Stimulated activated CD4-positive, alpha-beta T cell treated with anti-CD3 and anti-CD28 coated beads, Interleukin-4, amount 100 ng/mL, for 4 hours (primary cell): ENCODE results near the gene ANKK1.

Experiments
- DNase-seq, 2 experiments: peaks; one replicate each; pipeline ENCODE4 v3.0.0-alpha.2; 2020

ANKK1 gene, protein sequence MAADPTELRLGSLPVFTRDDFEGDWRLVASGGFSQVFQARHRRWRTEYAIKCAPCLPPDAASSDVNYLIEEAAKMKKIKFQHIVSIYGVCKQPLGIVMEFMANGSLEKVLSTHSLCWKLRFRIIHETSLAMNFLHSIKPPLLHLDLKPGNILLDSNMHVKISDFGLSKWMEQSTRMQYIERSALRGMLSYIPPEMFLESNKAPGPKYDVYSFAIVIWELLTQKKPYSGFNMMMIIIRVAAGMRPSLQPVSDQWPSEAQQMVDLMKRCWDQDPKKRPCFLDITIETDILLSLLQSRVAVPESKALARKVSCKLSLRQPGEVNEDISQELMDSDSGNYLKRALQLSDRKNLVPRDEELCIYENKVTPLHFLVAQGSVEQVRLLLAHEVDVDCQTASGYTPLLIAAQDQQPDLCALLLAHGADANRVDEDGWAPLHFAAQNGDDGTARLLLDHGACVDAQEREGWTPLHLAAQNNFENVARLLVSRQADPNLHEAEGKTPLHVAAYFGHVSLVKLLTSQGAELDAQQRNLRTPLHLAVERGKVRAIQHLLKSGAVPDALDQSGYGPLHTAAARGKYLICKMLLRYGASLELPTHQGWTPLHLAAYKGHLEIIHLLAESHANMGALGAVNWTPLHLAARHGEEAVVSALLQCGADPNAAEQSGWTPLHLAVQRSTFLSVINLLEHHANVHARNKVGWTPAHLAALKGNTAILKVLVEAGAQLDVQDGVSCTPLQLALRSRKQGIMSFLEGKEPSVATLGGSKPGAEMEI

DNA sequence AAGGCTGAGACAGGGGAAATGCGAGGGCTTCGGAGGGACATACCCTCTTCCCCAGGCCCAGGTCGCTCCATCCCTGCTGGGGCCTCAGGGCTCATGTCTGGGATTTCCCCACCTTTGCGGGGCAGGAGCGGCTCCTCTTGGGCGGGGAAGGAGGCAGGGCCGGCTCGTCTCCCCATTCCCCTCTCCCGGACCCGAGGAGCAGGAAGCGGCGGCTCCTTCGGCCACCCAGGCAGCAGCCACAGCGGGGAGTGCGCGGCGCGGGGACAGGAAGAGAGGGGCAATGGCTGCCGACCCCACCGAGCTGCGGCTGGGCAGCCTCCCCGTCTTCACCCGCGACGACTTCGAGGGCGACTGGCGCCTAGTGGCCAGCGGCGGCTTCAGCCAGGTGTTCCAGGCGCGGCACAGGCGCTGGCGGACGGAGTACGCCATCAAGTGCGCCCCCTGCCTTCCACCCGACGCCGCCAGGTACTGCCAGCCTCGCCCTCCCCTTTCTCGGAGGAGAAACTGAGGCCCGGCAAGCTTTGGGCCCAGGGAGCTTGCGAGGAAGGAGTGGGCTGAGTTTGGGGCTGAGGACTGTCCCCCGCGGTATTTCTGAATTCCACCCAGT is at the start of gene ANKK1:
Gene ANKK1, plus strand, starts transcription at position 175 of the 607 bp plus-strand sequence. Its CDS starts 106 bp downstream, at position 281.
- no peak for DNase-seq

DNA sequence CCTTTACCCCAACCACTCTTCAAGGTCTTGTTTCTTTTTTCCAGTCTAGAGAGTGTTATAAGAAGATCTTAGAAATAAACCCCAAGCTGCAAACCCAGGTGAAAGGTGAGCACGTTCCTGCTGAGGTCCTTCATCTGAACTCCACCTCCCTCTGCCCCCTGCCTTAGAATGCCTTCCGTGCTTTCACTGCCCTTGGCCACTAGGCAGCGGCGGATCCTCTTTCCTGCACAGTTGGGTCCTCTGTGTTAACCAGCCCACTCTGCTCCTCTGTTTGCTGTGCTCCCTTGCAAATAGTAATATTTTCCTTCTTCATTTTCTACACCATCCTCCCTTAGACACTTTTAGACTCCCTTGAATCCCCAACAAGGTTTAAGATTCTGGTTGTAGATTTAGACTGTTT is 48.8 kb upstream of the ANKK1 start:
- no peak for DNase-seq

DNA sequence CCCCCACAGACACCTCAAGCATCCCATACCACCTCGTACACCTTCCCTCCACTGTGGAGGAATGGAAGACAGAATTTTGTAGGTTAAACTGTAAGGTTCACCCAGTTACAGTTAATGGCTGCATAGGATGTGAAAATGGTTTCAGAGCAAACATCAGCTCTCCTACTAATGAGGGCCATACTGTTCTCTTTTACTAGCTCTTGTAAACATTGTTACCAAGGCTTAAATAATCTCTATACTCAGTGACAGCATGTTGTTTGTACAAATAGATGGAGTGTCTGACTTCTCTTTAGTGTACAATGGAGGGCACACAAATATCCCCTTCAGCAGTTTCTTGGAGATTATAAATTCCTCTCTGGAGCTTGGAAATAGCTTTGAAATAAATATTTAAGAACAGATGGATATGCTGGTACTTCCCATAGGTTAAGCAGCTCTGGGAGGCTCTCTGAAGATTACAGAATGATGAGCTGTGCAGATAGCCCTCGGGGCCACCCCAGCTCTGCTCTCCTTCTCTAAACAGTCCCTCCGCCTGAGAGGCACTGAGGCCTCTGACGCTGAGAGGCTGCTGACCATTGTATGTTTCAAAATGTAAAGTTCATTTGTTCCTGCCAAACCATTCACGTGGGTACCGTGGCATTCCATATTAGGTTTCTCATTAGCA is 47.5 kb upstream of the ANKK1 start:
- DNase-seq: no peak

DNA sequence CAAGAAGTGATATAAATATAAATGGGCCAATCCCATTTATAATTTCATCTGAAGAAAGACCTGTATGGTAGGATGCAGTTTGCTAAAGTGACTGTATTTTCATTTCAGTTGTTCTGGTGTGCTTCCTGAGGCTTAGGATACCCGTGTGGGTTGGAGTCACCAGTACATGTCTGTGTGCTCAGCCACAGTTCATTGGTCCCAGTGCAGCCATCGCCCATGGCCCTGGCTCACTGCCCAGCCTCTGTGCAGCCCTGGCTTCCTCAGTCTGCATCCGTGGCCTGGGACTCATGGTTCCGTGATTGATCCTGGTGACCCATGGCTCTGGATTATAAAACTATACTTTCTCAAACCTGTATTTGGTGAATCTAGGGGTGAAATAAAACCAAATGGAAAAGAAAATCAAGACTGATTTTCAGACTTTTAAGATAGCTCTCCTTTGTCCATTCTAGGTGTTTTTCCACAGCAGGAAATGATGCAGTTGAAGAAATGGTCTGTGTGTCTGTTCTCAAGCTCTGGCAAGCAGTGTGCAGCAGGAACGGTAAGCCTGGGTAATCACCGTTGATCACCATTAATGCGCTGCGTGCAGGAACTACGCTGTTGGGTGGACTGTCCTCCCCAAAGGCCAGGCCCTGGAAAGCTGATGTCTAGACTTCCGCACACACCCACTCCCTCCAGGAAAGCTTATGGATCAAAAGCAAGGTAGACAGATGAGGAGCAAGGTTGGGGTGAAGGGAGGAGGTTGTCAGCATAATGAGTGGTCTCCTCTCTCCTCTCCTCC is 46.0 kb upstream of the ANKK1 start:
- no peak for DNase-seq

DNA sequence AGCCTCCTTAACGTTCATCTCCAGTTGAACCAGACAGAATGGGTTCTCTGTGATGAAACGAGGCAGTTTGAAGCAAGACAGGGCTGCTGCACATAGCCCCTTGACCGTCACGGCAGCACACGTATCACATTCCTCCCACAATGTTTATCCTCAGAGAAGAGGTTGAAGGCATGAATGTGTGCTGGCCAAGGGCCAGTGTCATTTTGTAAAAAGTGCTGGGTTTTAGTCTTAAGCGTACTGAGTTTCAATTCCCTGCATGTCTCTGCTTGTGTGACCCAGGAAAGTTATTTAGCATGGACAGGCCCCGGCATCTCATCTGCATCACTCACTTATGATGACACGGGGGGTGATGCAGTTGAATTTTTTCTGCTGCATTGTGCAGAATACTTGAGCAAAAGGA is 41.6 kb upstream of the ANKK1 start:
- no peak for DNase-seq

DNA sequence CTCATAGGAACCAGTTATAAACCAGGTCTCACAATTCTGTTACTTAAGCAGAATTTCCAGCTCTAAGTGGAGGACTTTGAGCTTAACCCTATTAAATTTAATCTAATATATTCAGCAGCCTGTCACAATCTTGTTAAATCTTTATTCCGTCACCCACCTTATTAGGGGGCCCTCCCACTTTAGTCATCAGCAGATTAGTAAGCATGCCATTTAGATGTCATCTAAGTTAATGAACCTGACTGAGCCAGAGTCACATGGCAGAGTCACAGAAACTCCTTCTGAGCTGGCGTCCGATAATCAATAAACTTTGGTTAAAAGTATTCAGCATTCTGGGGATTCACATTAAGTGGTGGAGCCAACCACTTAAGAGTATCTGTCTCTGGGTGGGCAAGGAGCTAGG is 38.1 kb upstream of the ANKK1 start:
- DNase-seq: no peak

DNA sequence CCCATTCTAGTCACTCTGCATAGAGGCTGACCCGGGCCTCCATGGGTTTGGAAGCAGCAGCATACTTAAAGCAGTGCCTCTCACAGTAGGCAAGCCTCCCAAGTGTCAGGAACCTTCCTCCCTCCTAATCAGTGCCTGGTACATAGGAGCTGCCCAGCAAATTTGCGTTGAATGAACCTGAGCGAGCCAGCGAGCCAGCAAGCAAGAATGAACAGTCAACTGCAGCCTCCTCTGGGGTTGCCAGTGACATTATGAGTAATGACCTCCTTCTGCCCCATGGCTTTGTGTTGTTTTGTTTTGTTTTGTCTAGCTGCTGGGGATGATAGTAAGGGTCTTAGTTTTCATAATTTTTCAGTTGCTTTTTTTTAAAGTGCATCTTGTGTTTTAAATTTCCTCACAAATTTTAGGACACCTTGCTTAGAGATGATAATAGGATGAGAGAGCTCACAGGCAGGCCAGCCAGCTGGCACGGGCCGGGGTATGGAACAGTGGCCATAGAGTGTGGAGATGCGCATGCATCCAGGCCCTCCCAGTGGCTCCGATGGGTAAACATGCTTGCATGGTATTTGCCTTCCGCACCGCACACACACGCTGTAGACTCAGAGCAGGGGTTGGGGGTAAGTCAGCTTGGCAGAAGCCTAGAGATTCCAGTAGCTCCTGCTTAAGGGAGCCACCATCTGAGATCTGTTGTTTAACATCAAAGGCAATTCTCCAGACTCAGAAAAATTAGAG is 37.1 kb upstream of the ANKK1 start:
- no peak for DNase-seq

DNA sequence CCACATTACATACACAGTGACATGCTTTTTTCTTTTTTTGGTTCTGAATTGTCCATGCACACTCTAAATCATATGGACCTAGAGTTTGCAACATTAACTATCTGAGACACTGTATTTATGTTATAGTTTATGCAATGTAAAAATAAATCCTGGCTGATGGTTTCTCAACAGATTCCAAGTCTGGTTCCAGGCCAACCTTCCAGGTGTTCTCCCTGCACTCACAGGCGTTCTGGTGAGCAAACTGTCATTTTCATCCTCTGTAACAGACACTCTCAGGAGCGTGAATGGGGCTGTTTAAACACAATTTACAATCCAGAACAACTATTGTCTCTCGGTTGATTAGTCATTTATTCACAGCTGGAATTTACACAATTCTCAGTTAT is 36.5 kb upstream of the ANKK1 start:
- no peak for DNase-seq

DNA sequence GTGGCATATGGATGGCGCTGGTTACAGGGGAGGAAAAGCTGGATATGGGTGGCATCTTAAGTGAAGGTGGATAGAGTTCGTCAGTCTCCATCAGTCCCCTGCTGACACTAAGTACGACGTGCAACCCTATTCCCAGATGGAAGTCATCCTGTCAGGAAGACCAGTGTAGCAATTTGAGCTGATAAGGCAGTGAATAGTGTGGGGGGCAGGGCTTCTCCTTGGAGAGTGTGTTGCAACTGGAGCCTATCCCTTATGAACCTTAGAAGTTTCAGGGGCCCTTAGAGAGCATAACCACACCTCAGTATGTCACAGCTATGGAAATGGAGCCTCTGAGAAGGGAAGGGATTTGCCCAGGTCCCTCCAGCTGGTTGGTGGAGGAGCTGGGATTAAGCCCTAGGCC is 36.1 kb upstream of the ANKK1 start:
- no peak for DNase-seq

DNA sequence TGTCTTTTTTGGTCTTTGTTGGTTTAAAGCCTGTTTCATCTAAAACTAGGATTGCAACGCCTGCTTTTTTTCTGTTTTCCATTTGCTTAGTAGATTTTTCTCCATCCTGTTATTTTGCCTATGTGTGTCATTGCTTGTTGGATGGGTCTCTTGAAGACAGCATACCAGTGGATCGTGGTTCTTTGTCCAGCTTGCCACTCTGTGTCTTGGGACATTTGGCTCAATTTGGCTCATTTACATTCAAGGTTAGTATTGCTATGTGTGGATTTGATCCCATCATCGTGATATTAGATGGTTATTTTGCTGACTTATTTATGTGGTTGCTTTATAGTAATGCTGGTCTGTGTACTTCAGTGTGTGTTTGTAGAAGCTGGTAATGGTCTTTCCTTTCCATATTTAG is 31.4 kb upstream of the ANKK1 start:
- no peak for DNase-seq

DNA sequence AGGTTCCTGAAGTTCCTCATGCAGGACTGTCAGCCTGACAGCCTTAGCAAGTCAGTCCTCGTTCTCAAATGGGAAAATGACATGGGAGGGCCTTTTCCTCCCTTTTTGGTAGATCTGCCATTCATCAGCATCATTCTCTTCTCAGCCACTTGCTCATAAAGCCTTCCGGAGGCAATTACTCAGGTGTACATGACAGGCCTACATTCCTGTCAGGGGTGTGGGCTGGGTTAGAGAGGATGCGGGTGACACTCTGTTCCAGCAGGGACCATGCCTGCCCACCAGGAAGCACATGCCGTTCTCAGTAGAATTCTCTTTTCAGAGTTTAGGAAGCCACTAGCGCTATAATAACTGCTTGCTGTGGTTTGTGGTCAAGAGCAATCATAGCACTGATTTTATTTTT is 24.2 kb upstream of the ANKK1 start:
- DNase-seq: no peak

DNA sequence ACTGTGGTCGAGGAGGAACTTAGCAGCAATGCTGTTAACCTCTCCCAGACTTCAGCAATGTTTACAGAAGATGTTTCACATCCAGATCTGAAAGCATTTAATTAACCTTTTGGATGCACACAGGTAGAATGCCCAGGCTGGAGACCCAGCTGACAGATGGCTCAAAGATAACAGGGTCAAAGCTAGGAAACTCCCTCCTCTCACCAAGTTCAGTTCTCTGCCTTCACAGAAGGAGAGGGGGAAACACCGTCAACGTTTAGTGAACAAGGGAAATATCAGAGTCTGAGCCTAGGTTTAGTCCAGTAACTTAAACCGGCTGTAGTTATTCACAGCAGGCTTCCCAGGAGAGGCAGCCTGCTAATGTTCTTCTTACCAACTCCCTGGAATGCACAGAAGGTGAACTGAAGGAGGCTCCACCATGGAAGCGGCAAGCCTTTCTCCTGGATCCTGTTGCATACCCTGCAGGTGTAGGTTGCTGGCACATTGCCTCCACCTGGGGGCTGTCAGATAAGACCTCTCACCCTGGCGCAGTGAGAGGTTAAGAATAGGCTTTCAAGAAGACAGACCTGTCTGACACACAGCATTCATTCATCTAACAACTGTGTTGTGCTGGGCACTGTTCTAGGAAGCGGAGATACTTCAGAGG is 23.5 kb upstream of the ANKK1 start:
- DNase-seq: no peak

DNA sequence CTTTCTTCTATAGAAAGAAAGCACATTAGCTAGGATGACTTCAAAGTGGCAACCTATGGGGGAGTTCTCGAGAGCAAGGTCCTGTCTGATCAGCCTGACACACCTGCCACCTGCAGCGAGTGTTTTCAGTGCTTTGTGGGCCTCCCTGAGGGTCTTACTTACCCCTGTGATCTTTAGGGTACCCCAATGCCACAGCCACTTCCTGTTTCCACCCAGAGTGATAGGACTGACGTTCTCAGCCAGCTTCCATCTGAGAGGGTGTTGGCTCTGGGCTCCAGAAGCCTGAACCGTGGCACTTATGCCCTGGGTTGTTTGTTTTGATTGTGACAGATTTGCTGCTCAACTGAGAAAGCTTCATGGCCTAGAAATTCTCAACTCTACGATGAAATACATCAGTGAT is 21.7 kb upstream of the ANKK1 start:
- no peak for DNase-seq

DNA sequence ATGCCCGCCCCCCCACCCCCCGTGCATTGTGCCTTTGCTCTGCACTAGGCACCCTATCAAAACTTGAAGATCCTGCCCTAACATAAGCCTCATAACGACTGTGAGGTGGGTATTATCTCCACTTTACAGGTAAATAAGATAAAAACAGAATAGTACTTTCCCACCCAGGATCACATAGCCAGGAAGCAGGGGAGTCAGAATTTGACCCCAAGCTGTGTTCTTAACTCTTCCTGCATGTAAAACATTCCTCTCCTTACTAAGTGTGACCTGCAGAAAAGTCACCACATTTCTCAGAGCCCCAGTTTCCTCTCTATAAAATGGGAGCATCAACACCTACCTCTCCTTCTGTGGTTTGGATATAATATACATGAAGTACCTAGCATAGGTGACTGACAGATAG is 18.2 kb upstream of the ANKK1 start:
- DNase-seq: no peak

DNA sequence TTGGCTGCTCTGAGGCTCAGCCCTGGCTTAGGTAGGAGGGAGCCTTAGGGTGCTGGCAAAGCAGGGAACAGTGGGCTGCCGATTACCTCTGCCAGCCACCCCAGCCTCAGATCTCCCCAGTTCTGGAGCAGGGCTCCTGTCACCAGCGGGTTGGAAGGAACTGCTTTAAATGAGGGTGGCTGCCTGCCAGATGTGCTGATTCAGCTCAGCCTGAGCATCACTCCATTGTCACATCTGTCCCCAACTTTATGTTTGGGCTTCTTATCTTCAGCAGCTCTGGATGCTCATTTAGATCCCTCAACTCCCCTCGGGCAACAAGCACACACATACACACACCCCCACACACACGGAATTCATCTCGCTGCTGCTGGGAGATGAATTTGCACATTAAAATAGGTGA is 16.9 kb upstream of the ANKK1 start:
- DNase-seq: no peak

DNA sequence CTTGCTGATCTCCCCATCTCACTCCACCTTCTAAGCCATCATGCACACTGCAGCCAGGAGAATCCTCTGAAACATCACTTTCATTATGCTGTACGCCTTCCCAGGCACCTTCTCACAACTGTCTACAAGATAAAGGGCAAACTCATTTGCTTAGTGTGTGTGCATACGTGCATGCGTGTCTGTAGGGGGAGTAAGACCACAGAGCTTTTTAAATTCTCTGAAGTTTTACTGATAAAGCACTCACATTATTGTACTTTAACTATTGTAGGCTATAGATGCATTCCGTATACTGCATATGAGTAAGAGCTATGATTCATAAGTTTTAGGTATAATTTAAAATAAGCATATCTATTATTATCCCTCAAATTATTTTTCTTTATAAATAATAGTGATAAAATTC is 15.3 kb upstream of the ANKK1 start:
- no peak for DNase-seq

DNA sequence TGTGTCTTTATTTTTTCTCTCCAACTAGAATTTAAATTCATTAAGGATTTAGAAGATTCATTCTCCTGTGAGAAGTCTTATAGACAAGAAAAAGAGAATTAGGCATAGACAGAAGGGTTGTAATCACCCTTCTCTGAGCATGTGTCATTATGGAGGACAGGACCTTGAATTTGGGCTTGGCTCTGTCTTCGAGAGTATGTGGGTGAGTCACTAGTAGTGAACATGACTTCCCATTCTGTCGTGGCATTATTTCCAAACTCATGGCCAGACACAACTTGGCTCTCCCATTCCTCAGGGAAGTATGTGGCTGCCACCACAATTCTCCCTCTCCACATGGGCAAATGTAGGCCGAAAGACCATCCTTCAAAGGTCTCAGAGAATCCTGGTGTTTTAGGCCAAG is 14.3 kb upstream of the ANKK1 start:
- DNase-seq: no peak

DNA sequence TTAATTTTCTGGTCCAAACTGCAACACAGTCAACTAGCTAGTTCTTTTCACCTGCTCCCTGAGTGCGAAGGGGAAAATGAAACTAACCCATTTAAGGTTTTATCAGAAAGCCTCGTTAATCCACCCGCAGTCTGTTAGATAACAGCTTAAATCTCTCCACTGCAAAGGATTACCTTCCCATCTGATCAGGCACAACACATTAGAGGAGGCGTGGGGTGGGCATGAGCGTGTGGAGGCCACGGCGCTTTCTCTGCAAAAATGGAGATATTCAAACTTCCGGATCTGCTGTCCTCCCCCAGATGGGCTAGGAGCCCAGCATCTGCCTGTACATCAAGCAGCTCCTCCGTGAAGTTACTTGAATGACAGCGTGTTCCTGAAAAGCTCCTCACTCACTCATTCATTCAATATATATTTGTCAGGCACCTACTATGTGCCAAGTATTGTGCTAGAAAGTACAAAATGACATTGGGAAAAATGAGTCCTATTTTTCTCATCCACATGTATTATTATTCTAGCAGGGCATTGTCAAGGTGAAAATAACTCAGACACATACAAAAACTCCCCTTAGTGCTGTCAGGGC is 13.5 kb upstream of the ANKK1 start:
- DNase-seq: no peak

DNA sequence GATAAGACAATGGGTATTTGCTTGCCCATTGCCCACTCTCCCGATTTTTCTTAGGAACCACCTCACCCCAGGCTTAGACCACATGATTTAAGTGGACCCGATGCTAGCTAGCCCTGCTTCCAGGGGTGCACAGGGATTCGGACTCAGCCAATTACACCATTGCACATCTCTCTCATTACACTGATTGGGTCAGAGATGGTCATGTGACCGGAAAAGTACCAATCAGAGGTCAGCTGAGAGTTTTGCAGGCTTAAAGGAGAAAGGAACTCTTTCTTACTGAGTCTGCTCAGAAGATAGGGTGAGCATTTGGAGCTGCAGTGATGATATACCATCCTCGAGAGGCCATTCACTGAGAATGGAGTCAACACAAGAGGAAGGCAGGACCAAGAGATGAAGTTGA is 12.2 kb upstream of the ANKK1 start:
- no peak for DNase-seq

DNA sequence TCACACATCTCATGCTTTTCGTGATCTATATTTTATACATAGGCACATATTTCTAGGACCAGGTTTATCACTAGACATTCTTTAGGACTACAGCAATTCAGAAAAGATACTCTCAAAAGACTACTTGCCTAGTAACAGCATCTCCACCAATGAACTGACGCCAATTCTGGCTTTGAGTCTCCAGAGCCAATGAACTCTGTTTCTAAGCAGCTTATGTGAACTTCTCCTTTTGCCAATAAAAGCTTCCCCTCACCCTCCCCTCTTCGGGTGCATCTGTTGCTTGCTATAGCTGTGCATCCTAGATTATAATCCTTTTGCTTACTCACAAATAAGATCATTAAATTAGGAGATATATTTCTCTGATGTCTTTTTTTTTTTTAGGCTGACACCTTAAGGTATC is 11.4 kb upstream of the ANKK1 start:
- DNase-seq: no peak
